ENCODE measurements around the gene ELMO1. TPM values are rescaled to one million over a fixed set of nuclear protein-coding genes. Genes with fewer than 3 reads are reported as not detected.
A peak's percentile ranks its signal among the peaks of the same experiment; 100 is the strongest.

The ELMO1 gene
- total and polyA plus RNA-seq, 4 donors, result 10.1 to 183 (median 34.4) TPM

DNA sequence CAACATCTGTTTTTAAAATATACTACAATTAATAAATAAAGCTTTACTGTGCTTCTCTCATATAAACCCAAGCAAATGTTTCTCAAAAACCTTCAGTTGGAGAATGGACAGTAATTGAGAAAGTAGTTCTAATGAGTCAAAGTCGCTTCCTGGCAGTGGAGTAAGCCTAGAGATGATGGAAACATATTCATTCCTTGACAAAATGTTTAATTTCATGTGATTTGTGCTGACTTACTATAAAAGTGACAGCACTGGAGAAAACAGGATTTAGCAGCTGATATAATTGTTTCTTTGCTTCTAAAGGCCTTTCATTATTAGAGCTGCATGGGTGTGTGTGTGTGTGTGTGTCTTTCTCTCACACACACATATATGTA lies 9.0 kb downstream of the ELMO1 start:
- Histone ChIP-seq H3K4me1 (ENCODE audit: control insufficient read depth in 5 of 5, insufficient read depth in 5 of 5, low read length in 5 of 5) (peaks cover 0 to 22% (median 2%) of the 10 kb centered on the region in 5 donors), H3K27ac (ENCODE audit: low read depth in 1 of 2, low read length in 1 of 2) (peak overlapping the region in 1 of 2 donors; percentile 13), H3K9me3 (ENCODE audit: control insufficient read depth in 4 of 4, insufficient read depth in 3 of 4, low read length in 3 of 4) (no peaks in the 10 kb centered on the region), H3K27me3 (ENCODE audit: control insufficient read depth in 3 of 3, insufficient read depth in 3 of 3, low read length in 2 of 3) (no peaks in the 10 kb centered on the region), H3K9ac (ENCODE audit: insufficient read depth in 1 of 2, low read length in 2 of 2) (no peak overlapping the region), H3K36me3 (ENCODE audit: control insufficient read depth in 4 of 4, insufficient read depth in 4 of 4, low read length in 4 of 4) (no peaks in the 10 kb centered on the region), H3K4me3 (no peak overlapping the region)
- TF ChIP-seq CTCF (IDR thresholded peaks at IDR 0.05; ENCODE audit: control extremely low read depth, extremely low read depth), result no peak
- 71 to 84% methylated on average over 1 of the region's 1 CpG for WGBS, 2 donors
- ATAC-seq (ENCODE audit: insufficient read depth, low FRiP score), result no peak
- DNase-seq, result peak in 2 of 3 donors; percentile 28 to 37

DNA sequence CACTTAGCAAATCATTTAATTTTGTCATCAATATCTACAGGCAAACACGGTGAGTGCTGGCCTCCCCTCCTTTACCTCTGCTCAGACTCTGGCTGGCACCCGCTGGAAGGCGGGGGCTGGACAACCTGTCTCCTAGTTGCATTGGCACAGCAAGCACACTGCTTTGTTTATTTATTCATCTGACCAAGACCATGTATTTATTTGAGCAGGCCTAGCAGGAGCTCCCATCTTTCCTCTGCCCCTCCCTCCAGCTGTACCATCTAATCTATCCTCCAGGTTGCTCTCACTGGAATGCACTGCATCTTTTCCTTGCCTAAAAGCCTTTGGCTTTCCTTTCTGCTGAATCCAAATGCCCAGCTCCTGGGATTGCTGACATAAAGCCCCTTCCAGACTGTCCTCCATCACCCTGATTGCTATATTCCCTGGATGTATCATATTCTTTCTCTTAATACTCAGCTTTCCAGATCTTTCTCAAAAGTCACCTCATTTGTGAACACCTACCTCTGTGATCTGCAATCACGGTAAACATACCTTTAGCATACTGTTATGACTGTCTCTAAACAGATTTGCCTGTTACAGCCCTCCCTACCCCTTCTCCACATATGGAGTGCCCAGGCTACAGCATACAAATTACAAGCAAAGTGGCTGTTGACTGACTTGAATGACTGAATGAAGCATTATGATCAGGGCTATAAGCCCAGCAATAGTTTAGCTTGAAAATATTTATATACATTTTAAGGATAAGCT lies 9.6 kb downstream of the ELMO1 start:
- Histone ChIP-seq H3K4me3 (no peak overlapping the region), H3K9me3 (ENCODE audit: control insufficient read depth in 4 of 4, insufficient read depth in 3 of 4, low read length in 3 of 4) (no peaks in the 10 kb centered on the region), H3K9ac (ENCODE audit: insufficient read depth in 1 of 2, low read length in 2 of 2) (no peak overlapping the region), H3K27ac (ENCODE audit: low read depth in 1 of 2, low read length in 1 of 2) (no peak overlapping the region), H3K4me1 (ENCODE audit: control insufficient read depth in 5 of 5, insufficient read depth in 5 of 5, low read length in 5 of 5) (peaks cover 0 to 23% (median 2%) of the 10 kb centered on the region in 5 donors), H3K36me3 (ENCODE audit: control insufficient read depth in 4 of 4, insufficient read depth in 4 of 4, low read length in 4 of 4) (no peaks in the 10 kb centered on the region), H3K27me3 (ENCODE audit: control insufficient read depth in 3 of 3, insufficient read depth in 3 of 3, low read length in 2 of 3) (no peaks in the 10 kb centered on the region)
- DNase-seq (no peak), ATAC-seq (ENCODE audit: insufficient read depth, low FRiP score) (no peak)
- 75 to 88% methylated on average over 4 of the region's 4 CpGs for WGBS, 2 donors
- no peak for TF ChIP-seq CTCF (IDR thresholded peaks at IDR 0.05; ENCODE audit: control extremely low read depth, extremely low read depth)

GRCh38 chr7:37435156-37435855 lies 13.4 kb downstream of the ELMO1 start:
- Histone ChIP-seq H3K27ac (ENCODE audit: low read depth in 1 of 2, low read length in 1 of 2) (no peak overlapping the region), H3K9ac (ENCODE audit: insufficient read depth in 1 of 2, low read length in 2 of 2) (no peak overlapping the region), H3K4me3 (no peak overlapping the region), H3K4me1 (ENCODE audit: control insufficient read depth in 5 of 5, insufficient read depth in 5 of 5, low read length in 5 of 5) (peaks cover 0 to 19% (median 3%) of the 10 kb centered on the region in 5 donors), H3K27me3 (ENCODE audit: control insufficient read depth in 3 of 3, insufficient read depth in 3 of 3, low read length in 2 of 3) (no peaks in the 10 kb centered on the region), H3K9me3 (ENCODE audit: control insufficient read depth in 4 of 4, insufficient read depth in 3 of 4, low read length in 3 of 4) (no peaks in the 10 kb centered on the region), H3K36me3 (ENCODE audit: control insufficient read depth in 4 of 4, insufficient read depth in 4 of 4, low read length in 4 of 4) (no peaks in the 10 kb centered on the region)
- WGBS, 2 donors, result 93% methylated on average over 6 of the region's 6 CpGs
- ATAC-seq (ENCODE audit: insufficient read depth, low FRiP score), result no peak
- DNase-seq, result no peak
- TF ChIP-seq CTCF (IDR thresholded peaks at IDR 0.05; ENCODE audit: control extremely low read depth, extremely low read depth), result no peak

Measured in lung (tissue), 12 donors.